ENCODE data around the gene MYO1D. TPM values are rescaled to one million over a fixed set of nuclear protein-coding genes. Genes with fewer than 3 reads are reported as not detected.

MYO1D gene
- polyA plus RNA-seq, 2 donors: 31.8 to 43.2 TPM

DNA sequence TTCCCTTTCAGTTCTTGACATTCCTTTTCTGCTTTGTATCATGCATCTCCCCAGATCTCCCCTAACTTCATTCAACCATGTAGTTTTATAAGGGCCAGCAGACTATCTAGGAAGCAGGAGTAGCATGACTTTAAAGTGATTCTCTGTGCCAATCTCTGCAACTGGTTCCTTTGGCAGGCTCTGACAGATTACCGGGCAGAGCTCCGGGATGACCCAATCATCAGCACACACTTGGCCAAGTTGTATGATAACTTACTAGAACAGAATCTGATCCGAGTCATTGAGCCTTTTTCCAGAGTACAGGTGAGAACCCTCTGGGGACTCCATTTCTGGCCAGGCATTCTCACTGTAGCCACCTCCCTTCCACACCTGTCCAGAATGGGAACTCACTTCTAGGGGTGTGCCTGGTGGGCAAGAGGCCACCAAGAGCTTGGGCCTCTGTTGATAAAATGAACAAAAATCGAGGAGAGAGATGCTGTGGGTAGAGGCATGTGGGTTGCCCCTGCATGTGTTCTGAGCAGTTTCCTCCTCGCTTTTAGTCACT is 397.8 kb downstream of the MYO1D start:
- 66 to 68% methylated on average over 5 of the region's 5 CpGs for WGBS, 2 donors
- H3K27me3 ChIP-seq (ENCODE audit: control insufficient read depth in 1 of 2, insufficient read depth in 2 of 2, low read length in 2 of 2): no peaks in the 10 kb centered on the region
- peaks cover 15 to 37% of the 10 kb centered on the region in 2 donors for H3K36me3 ChIP-seq (ENCODE audit: control insufficient read depth in 2 of 2, insufficient read depth in 2 of 2, low read length in 1 of 2)
- no peak overlapping the region for H3K27ac ChIP-seq (ENCODE audit: low read depth in 2 of 2, low read length in 1 of 2)
- H3K9me3 ChIP-seq (ENCODE audit: control insufficient read depth in 2 of 2, insufficient read depth in 1 of 2, low read depth in 1 of 2, low read length in 1 of 2): no peaks in the 10 kb centered on the region
- no peak overlapping the region for H3K4me3 ChIP-seq (ENCODE audit: low read depth in 1 of 2, low read length in 2 of 2)
- H3K4me1 ChIP-seq (ENCODE audit: control insufficient read depth in 2 of 2, insufficient read depth in 2 of 2, low read length in 1 of 2): no peaks in the 10 kb centered on the region

DNA sequence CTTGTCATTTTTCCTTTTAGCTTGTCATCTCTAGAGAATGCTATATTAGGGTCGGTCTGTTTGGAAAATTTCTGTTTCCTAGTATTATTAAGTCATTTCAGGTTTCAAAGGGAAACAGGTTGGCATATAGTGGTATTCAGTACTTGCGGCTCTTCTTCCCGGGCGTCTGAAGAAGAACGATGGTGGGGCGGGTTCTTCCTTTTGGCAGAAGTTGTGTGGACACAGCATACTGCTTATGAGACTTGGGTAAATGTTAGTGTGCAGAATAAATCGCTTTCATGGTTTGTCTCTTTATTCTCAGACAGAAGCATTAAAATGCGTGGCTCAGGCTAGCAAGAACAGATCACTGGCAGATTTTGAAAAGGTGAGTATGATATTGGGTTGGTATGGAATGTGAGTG is 399.7 kb downstream of the MYO1D start:
- no peaks in the 10 kb centered on the region for H3K27me3 ChIP-seq (ENCODE audit: control insufficient read depth in 1 of 2, insufficient read depth in 2 of 2, low read length in 2 of 2)
- H3K4me3 ChIP-seq (ENCODE audit: low read depth in 1 of 2, low read length in 2 of 2): no peak overlapping the region
- WGBS, 2 donors: 92 to 94% methylated on average over 8 of the region's 8 CpGs
- peaks cover 20 to 43% of the 10 kb centered on the region in 2 donors for H3K36me3 ChIP-seq (ENCODE audit: control insufficient read depth in 2 of 2, insufficient read depth in 2 of 2, low read length in 1 of 2)
- H3K9me3 ChIP-seq (ENCODE audit: control insufficient read depth in 2 of 2, insufficient read depth in 1 of 2, low read depth in 1 of 2, low read length in 1 of 2): no peaks in the 10 kb centered on the region
- H3K27ac ChIP-seq (ENCODE audit: low read depth in 2 of 2, low read length in 1 of 2): no peak overlapping the region
- H3K4me1 ChIP-seq (ENCODE audit: control insufficient read depth in 2 of 2, insufficient read depth in 2 of 2, low read length in 1 of 2): no peaks in the 10 kb centered on the region

DNA sequence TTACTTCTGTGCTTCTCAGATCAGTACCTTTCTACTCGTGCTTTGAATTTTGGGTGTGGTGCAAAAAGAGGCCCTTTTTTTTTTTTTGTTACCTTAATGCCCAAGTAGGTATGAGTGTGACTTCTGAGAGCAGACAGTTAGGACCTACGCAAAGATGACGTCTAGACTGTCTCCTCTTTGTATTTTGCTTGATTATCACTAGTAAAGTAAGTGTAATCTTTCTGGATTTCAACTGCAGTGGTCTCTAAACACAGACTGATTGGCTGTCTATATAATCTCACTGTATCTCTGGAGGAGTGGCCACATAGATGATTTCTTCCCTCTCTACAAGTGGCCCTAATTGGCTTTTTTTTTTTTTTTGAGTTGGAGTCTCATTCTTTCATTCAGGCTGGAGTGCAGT is 401.7 kb downstream of the MYO1D start:
- H3K4me3 ChIP-seq (ENCODE audit: low read depth in 1 of 2, low read length in 2 of 2): no peak overlapping the region
- no peaks in the 10 kb centered on the region for H3K4me1 ChIP-seq (ENCODE audit: control insufficient read depth in 2 of 2, insufficient read depth in 2 of 2, low read length in 1 of 2)
- H3K9me3 ChIP-seq (ENCODE audit: control insufficient read depth in 2 of 2, insufficient read depth in 1 of 2, low read depth in 1 of 2, low read length in 1 of 2): no peaks in the 10 kb centered on the region
- H3K27ac ChIP-seq (ENCODE audit: low read depth in 2 of 2, low read length in 1 of 2): no peak overlapping the region
- H3K36me3 ChIP-seq (ENCODE audit: control insufficient read depth in 2 of 2, insufficient read depth in 2 of 2, low read length in 1 of 2): peaks cover 20 to 39% of the 10 kb centered on the region in 2 donors
- WGBS, 2 donors: 88 to 90% methylated on average over 3 of the region's 3 CpGs
- H3K27me3 ChIP-seq (ENCODE audit: control insufficient read depth in 1 of 2, insufficient read depth in 2 of 2, low read length in 2 of 2): no peaks in the 10 kb centered on the region

DNA sequence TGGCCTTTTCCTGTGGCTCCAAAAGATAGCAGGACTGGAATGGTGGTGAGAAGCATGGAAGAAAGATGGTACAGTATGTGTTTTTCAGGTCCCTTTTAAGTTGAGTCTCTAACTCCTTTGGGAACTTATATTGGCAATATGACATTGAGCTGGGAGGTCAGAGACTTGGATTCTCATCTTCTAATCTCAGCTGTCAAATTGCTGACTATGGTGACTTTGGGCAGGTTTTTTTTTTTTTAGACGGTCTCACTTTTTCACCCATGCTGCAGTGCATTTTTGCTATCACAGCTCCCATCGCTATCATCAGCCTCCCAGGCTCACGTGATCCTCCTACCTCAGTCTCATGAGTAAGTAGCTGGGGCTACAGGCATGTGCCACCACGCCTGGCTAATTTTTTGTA is 405.3 kb downstream of the MYO1D start:
- 95 to 96% methylated on average over 4 of the region's 4 CpGs for WGBS, 2 donors
- Histone ChIP-seq H3K36me3 (ENCODE audit: control insufficient read depth in 2 of 2, insufficient read depth in 2 of 2, low read length in 1 of 2) (peaks cover 14 to 23% of the 10 kb centered on the region in 2 donors), H3K27me3 (ENCODE audit: control insufficient read depth in 1 of 2, insufficient read depth in 2 of 2, low read length in 2 of 2) (no peaks in the 10 kb centered on the region), H3K4me1 (ENCODE audit: control insufficient read depth in 2 of 2, insufficient read depth in 2 of 2, low read length in 1 of 2) (no peaks in the 10 kb centered on the region), H3K27ac (ENCODE audit: low read depth in 2 of 2, low read length in 1 of 2) (no peak overlapping the region), H3K9me3 (ENCODE audit: control insufficient read depth in 2 of 2, insufficient read depth in 1 of 2, low read depth in 1 of 2, low read length in 1 of 2) (no peaks in the 10 kb centered on the region), H3K4me3 (ENCODE audit: low read depth in 1 of 2, low read length in 2 of 2) (no peak overlapping the region)

DNA sequence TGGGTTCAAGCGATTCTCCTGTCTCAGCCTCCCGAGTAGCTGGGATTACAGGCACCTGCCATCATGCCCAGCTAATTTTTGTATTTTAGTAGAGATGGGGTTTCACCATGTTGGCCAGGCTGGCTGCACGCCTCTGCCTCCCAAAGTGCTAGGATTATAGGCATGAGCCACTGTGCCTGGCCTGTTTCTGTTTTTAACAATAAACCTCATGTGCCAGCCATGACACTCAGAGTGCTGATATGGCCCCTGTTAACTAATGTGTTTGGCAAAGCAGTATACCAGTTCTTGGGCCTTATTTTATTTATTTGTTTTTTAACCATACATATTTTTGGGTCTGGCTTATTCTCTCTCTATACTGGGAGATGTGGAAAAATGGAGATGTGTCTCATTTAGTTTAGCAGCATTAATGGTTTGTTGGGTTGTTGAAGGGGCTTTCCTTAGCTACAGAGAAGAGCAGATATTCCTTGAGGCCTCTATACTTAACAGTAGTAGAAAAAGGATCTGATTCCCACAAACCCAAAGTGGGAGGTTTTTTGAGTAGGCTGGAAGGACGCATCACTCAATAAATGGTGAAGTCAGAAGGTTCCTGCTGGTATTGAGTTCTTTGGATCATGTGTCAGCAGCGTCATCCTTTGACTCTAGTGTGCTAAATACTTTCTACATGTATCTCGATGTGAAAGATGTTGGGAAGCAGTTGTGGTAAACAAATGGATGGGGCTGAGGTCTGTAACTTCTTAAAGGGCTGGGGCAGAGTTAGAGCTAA is 406.3 kb downstream of the MYO1D start:
- H3K27me3 ChIP-seq (ENCODE audit: control insufficient read depth in 1 of 2, insufficient read depth in 2 of 2, low read length in 2 of 2): no peaks in the 10 kb centered on the region
- H3K4me3 ChIP-seq (ENCODE audit: low read depth in 1 of 2, low read length in 2 of 2): no peak overlapping the region
- WGBS, 2 donors: 95% methylated on average over 6 of the region's 6 CpGs
- no peak overlapping the region for H3K27ac ChIP-seq (ENCODE audit: low read depth in 2 of 2, low read length in 1 of 2)
- no peaks in the 10 kb centered on the region for H3K4me1 ChIP-seq (ENCODE audit: control insufficient read depth in 2 of 2, insufficient read depth in 2 of 2, low read length in 1 of 2)
- peaks cover 14 to 19% of the 10 kb centered on the region in 2 donors for H3K36me3 ChIP-seq (ENCODE audit: control insufficient read depth in 2 of 2, insufficient read depth in 2 of 2, low read length in 1 of 2)
- H3K9me3 ChIP-seq (ENCODE audit: control insufficient read depth in 2 of 2, insufficient read depth in 1 of 2, low read depth in 1 of 2, low read length in 1 of 2): no peaks in the 10 kb centered on the region

DNA sequence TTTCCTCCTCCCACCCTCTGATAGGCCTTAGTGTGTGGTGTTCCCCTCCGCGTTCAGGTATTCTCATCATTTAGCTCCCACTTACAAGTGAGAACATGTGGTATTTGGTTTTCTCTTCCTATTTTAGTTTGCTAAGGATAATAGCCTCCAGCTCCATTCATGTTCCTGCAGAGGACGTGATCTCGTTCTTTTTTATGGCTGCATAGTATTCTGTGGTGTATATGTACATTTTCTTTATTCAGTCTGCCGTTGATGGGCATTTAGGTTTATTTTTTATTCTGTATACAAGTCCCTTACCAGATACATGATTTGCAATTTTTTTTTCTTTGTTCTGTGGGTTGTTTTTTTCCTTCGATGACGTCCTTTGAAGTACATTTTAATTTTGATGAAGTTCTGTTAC is 409.0 kb downstream of the MYO1D start:
- H3K36me3 ChIP-seq (ENCODE audit: control insufficient read depth in 2 of 2, insufficient read depth in 2 of 2, low read length in 1 of 2): peaks cover 12 to 18% of the 10 kb centered on the region in 2 donors
- WGBS, 2 donors: 96 to 97% methylated on average over 7 of the region's 7 CpGs

DNA sequence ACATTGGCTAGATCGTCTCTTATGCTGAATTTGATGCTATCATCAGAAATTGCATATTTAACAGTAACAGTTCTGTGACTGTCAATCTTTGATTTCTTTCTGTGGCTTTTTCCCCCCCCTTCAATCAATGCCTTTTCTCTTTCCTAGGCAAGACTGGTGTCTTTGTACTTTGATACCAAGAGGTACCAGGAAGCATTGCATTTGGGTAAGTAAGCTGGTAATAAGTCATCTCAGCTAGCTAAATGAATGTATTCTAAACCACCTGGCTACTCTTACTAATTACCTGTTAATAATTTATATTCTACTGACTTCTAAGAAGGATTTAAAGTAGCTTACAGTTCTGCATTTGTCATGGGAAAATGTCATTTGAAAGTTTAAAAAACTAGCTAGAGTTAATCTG is 412.6 kb downstream of the MYO1D start:
- WGBS, 2 donors: 77 to 78% methylated on average over 1 of the region's 1 CpG
- no peaks in the 10 kb centered on the region for H3K4me1 ChIP-seq (ENCODE audit: control insufficient read depth in 2 of 2, insufficient read depth in 2 of 2, low read length in 1 of 2)

More for the DNA sequence above, 409.0 kb downstream of the MYO1D start:
- no peaks in the 10 kb centered on the region for H3K9me3 ChIP-seq (ENCODE audit: control insufficient read depth in 2 of 2, insufficient read depth in 1 of 2, low read depth in 1 of 2, low read length in 1 of 2)
- H3K27me3 ChIP-seq (ENCODE audit: control insufficient read depth in 1 of 2, insufficient read depth in 2 of 2, low read length in 2 of 2): no peaks in the 10 kb centered on the region
- no peaks in the 10 kb centered on the region for H3K4me1 ChIP-seq (ENCODE audit: control insufficient read depth in 2 of 2, insufficient read depth in 2 of 2, low read length in 1 of 2)
- H3K4me3 ChIP-seq (ENCODE audit: low read depth in 1 of 2, low read length in 2 of 2): no peak overlapping the region
- H3K27ac ChIP-seq (ENCODE audit: low read depth in 2 of 2, low read length in 1 of 2): no peak overlapping the region

DNA sequence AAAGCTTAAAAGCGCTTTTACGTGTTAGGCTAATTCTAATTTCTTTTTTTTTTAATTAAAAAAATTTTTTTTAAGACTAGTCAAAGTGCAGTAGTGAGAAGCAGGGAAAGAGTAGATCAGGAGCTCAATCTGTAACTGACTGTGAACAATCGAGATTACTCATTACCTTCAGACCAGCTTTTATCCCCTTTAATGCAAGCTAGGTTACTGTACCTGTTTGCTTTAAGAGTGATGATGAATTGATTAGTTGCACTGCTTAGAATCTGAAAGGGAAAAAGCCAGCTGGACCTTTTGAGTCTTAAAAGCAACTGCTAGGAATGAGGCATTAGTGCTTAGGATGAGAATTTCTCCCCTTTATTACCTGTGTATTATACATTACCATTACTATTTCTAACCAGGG is 413.6 kb downstream of the MYO1D start:
- peaks cover 6 to 21% of the 10 kb centered on the region in 2 donors for H3K36me3 ChIP-seq (ENCODE audit: control insufficient read depth in 2 of 2, insufficient read depth in 2 of 2, low read length in 1 of 2)
- no peaks in the 10 kb centered on the region for H3K9me3 ChIP-seq (ENCODE audit: control insufficient read depth in 2 of 2, insufficient read depth in 1 of 2, low read depth in 1 of 2, low read length in 1 of 2)
- no peaks in the 10 kb centered on the region for H3K27me3 ChIP-seq (ENCODE audit: control insufficient read depth in 1 of 2, insufficient read depth in 2 of 2, low read length in 2 of 2)
- no peaks in the 10 kb centered on the region for H3K4me1 ChIP-seq (ENCODE audit: control insufficient read depth in 2 of 2, insufficient read depth in 2 of 2, low read length in 1 of 2)
- 85 to 89% methylated on average over 3 of the region's 3 CpGs for WGBS, 2 donors
- no peak overlapping the region for H3K27ac ChIP-seq (ENCODE audit: low read depth in 2 of 2, low read length in 1 of 2)
- no peak overlapping the region for H3K4me3 ChIP-seq (ENCODE audit: low read depth in 1 of 2, low read length in 2 of 2)

More for the DNA sequence above, 412.6 kb downstream of the MYO1D start:
- no peak overlapping the region for H3K27ac ChIP-seq (ENCODE audit: low read depth in 2 of 2, low read length in 1 of 2)
- peaks cover 6 to 18% of the 10 kb centered on the region in 2 donors for H3K36me3 ChIP-seq (ENCODE audit: control insufficient read depth in 2 of 2, insufficient read depth in 2 of 2, low read length in 1 of 2)
- no peaks in the 10 kb centered on the region for H3K27me3 ChIP-seq (ENCODE audit: control insufficient read depth in 1 of 2, insufficient read depth in 2 of 2, low read length in 2 of 2)
- H3K4me3 ChIP-seq (ENCODE audit: low read depth in 1 of 2, low read length in 2 of 2): no peak overlapping the region
- H3K9me3 ChIP-seq (ENCODE audit: control insufficient read depth in 2 of 2, insufficient read depth in 1 of 2, low read depth in 1 of 2, low read length in 1 of 2): no peaks in the 10 kb centered on the region

DNA sequence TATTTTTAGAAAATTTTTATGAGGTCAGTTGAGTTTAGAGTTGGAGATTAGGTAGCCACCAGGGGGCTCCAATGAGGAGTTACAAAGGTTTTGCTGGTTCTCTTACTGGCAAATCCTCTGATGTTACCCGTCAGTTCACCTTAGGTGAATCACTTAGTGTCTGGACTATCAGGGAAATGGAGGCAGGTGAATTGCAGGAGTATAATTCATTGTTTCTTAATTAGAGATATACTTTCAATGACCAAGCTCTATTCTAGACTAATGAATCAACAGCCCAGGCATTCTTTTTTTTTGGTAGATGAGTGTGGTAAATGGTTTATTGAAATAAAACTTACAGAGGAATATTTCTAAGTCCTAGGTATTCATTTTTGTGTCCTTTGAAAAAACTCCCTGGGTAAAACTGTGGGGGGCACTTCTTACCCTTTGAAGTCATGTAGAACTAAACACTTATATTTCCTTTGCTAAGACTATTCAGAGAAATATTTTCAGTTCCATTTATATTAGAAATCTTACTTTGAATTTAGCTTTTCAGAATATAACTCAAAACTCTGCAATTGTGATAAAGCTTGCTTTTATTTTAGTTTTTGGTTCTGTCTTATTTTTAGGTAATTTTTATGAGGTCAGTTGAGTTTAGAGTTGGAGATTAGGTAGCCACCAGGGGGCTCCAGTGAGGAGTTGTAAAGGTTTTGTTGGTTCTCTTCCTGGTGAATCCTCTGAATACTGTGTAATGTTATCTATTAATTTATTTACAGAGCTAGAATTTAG is 414.9 kb downstream of the MYO1D start:
- Histone ChIP-seq H3K27me3 (ENCODE audit: control insufficient read depth in 1 of 2, insufficient read depth in 2 of 2, low read length in 2 of 2) (no peaks in the 10 kb centered on the region), H3K4me3 (ENCODE audit: low read depth in 1 of 2, low read length in 2 of 2) (no peak overlapping the region), H3K4me1 (ENCODE audit: control insufficient read depth in 2 of 2, insufficient read depth in 2 of 2, low read length in 1 of 2) (no peaks in the 10 kb centered on the region), H3K9me3 (ENCODE audit: control insufficient read depth in 2 of 2, insufficient read depth in 1 of 2, low read depth in 1 of 2, low read length in 1 of 2) (no peaks in the 10 kb centered on the region), H3K36me3 (ENCODE audit: control insufficient read depth in 2 of 2, insufficient read depth in 2 of 2, low read length in 1 of 2) (peaks cover 4 to 20% of the 10 kb centered on the region in 2 donors), H3K27ac (ENCODE audit: low read depth in 2 of 2, low read length in 1 of 2) (no peak overlapping the region)
- WGBS, 2 donors: 30 to 38% methylated on average over 1 of the region's 1 CpG
